H1 (cell line): ENCODE measurements around the gene NCR2. TPM values are rescaled to one million over a fixed set of nuclear protein-coding genes. Genes with fewer than 3 reads are reported as not detected.

Experiments used
- BACH1 ChIP-seq: IDR thresholded peaks from 2 replicates; pipeline ENCODE4 v1.6.1; 2012; ENCODE audit warnings: low read length, improper control_type of control experiment
- RNF2 ChIP-seq: fragments of 200-900, 300-1000 bp; sonication (generic); IDR thresholded peaks from 2 replicates; pipeline ENCODE4 v1.7.1; 2016; ENCODE audit warnings: borderline replicate concordance, low read depth, mild to moderate bottlenecking, antibody characterized with exemption, low read length; ENCODE audit not compliant: poor library complexity, severe bottlenecking; ENCODE audit errors: missing control alignments
- SRF ChIP-seq: IDR thresholded peaks from 2 replicates; pipeline ENCODE4 v1.6.1; 2011; ENCODE audit warnings: mild to moderate bottlenecking, low read depth, low read length, moderate library complexity
- polyA plus RNA-seq, 7 experiments: library from polyadenylated mRNA; depleted of rRNA in 3 of 7; stranded (reverse) in 5 of 7; unstranded in 2 of 7; fragments of >200 nt in 5 of 7; fragments of 200-250 nt in 2 of 7; gene quantifications; 1 replicate in 5 of 7; 2 replicates in 1 of 7; 4 replicates in 1 of 7; pipeline versions ENCODE4 v1.2.1 to v1.2.3, GENCODE V29; 2011 to 2013; ENCODE audit warnings: missing spikeins in 2 of 7, mixed read lengths in 2 of 7
- total RNA-seq: library from RNA; stranded (reverse); fragmentation: NEBNext Ultra II Directional; extraction: Animal tissue kit (Norgen Biotek cat#: 25700); gene quantifications from 2 replicates; pipeline ENCODE4 v1.2.1, GENCODE V29; 2021

The NCR2 gene
- total and polyA plus RNA-seq, 2 of the 8 experiments (the other 6 are each of a cell fraction or from before 2014, with no cell fraction given), result not detected

DNA sequence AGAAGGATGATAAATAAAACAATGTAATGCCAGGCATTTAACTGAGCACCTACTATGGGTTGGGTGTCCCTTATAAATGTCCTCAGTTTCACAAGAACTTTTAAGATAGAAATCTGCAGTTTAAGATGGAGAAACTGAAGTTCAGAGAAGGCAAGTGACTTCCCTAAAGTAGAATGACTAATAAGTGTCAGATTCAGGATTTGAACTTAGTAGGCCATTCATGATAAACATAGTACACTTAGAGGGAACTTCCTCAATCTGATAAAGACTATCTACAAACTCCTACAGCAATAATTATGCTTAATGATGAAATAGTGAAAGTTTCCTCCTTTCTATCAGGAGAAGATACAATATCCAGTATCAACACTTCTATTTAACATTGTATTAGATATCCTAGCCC, 43.9 kb downstream of the NCR2 start (continued):
- TF ChIP-seq SRF (no peak), RNF2 (no peak), BACH1 (no peak)
